ENCODE measurements around the gene WDR33.

Gene WDR33

DNA sequence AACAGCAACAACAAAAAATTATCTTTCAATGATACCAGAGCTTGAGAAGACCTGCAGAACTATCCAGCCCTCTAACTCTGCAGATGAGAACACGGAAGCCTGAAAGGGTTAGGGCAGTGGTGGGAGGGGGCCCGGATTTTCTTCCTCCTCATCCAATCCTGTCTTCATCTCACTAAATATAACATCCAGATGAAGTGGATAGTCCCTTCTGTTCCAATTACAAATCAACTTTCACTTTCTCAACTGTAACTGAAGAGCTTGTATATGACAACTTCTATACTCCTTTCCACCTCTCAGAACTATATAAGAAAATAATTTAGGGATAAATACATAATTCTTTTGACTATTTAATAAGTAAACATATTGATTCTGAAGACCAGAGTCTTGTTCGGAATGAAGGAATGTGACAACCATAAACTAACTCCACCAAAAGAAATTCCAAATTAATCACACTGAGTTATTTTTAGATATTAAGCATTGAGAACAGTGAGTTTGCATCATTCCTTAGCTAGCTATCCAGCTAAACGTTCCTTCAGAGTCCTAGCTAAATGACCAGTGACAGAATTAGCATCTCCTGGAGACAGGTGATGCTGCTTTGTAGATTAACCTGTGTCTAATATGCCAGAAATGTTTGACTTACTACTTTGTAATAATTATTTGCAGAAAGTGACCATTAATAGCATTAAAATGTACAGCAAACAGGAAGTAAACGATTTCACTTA, 77.0 kb downstream of the WDR33 start:
- DNase-seq (no peak), ATAC-seq (ENCODE audit: insufficient read depth, low read depth) (no peak)
- no peak for TF ChIP-seq EZH2 (IDR thresholded peaks at IDR 0.05; ENCODE audit: borderline replicate concordance, low read depth, low read length, severe bottlenecking)
- TF ChIP-seq, protein P1, sequence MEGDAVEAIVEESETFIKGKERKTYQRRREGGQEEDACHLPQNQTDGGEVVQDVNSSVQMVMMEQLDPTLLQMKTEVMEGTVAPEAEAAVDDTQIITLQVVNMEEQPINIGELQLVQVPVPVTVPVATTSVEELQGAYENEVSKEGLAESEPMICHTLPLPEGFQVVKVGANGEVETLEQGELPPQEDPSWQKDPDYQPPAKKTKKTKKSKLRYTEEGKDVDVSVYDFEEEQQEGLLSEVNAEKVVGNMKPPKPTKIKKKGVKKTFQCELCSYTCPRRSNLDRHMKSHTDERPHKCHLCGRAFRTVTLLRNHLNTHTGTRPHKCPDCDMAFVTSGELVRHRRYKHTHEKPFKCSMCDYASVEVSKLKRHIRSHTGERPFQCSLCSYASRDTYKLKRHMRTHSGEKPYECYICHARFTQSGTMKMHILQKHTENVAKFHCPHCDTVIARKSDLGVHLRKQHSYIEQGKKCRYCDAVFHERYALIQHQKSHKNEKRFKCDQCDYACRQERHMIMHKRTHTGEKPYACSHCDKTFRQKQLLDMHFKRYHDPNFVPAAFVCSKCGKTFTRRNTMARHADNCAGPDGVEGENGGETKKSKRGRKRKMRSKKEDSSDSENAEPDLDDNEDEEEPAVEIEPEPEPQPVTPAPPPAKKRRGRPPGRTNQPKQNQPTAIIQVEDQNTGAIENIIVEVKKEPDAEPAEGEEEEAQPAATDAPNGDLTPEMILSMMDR (IDR thresholded peaks at IDR 0.05; ENCODE audit: borderline replicate concordance, extremely low read depth, low read length, poor library complexity, severe bottlenecking), result no peak
- Histone ChIP-seq H3K9ac (ENCODE audit: low read depth, low read length) (no peak overlapping the region), H3K79me2 (ENCODE audit: insufficient read depth, low read length) (no peaks in the 10 kb centered on the region), H4K20me1 (ENCODE audit: insufficient read depth, low read length) (no peaks in the 10 kb centered on the region), H3K4me1 (ENCODE audit: insufficient read depth, low read length) (no peaks in the 10 kb centered on the region), H2AFZ (ENCODE audit: low read depth, low read length) (no peak overlapping the region), H3K27me3 (ENCODE audit: insufficient read depth, low read length, poor library complexity) (no peaks in the 10 kb centered on the region), H3K36me3 (ENCODE audit: insufficient read depth, low read length) (peaks cover 18% of the 10 kb centered on the region; the same call in 1 of the 2 replicates), H3K4me2 (ENCODE audit: insufficient read depth, low read length) (no peak overlapping the region), H3K4me3 (ENCODE audit: low read depth in 1 of 2, low read length in 2 of 2) (no peak overlapping the region), H3K9me3 (ENCODE audit: insufficient read depth, low read length, severe bottlenecking) (no peaks in the 10 kb centered on the region), H3K27ac (ENCODE audit: low read length) (no peak overlapping the region)

DNA sequence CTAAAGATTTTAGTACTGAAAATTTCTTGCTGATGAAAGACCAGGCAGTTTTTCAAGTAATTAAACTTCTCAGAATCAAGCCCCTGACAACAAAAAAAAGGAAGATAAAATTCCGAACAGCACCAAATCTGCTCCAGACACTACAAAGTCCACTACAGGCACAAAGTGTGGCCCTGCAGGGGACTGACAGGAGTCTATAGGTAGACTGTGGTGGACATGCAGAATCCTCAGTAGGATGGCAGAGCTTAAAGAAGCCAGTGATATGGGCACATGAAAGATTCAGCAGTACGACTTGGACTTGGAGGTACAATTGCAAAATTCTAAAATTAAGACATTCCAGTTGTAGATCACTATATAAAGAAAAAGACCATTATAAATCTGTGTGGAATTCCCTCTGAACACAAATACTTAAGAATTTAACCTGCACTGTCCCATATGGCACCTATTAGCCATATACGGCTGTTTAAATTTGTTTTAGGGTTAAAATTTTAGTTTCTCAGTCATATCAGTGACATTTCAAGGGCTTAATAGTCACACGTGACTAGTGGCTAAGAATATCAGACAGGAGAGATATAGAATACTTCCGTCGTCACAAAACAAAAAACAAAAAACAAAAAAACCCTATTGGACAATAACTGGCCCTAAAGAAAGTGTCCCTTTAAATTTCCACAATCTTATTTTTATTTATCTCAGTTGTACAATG, 77.7 kb downstream of the WDR33 start:
- Histone ChIP-seq H3K9ac (ENCODE audit: low read depth, low read length) (no peak overlapping the region), H3K4me1 (ENCODE audit: insufficient read depth, low read length) (no peaks in the 10 kb centered on the region), H4K20me1 (ENCODE audit: insufficient read depth, low read length) (no peaks in the 10 kb centered on the region), H3K79me2 (ENCODE audit: insufficient read depth, low read length) (no peaks in the 10 kb centered on the region), H3K27me3 (ENCODE audit: insufficient read depth, low read length, poor library complexity) (no peaks in the 10 kb centered on the region), H3K4me3 (ENCODE audit: low read depth in 1 of 2, low read length in 2 of 2) (no peak overlapping the region), H2AFZ (ENCODE audit: low read depth, low read length) (no peak overlapping the region), H3K36me3 (ENCODE audit: insufficient read depth, low read length) (peaks cover 18% of the 10 kb centered on the region; the same call in 1 of the 2 replicates), H3K27ac (ENCODE audit: low read length) (no peak overlapping the region), H3K4me2 (ENCODE audit: insufficient read depth, low read length) (no peak overlapping the region), H3K9me3 (ENCODE audit: insufficient read depth, low read length, severe bottlenecking) (no peaks in the 10 kb centered on the region)
- DNase-seq (no peak), ATAC-seq (ENCODE audit: insufficient read depth, low read depth) (no peak)
- TF ChIP-seq, protein P1 (IDR thresholded peaks at IDR 0.05; ENCODE audit: borderline replicate concordance, extremely low read depth, low read length, poor library complexity, severe bottlenecking), result no peak
- TF ChIP-seq EZH2 (IDR thresholded peaks at IDR 0.05; ENCODE audit: borderline replicate concordance, low read depth, low read length, severe bottlenecking), result no peak

DNA sequence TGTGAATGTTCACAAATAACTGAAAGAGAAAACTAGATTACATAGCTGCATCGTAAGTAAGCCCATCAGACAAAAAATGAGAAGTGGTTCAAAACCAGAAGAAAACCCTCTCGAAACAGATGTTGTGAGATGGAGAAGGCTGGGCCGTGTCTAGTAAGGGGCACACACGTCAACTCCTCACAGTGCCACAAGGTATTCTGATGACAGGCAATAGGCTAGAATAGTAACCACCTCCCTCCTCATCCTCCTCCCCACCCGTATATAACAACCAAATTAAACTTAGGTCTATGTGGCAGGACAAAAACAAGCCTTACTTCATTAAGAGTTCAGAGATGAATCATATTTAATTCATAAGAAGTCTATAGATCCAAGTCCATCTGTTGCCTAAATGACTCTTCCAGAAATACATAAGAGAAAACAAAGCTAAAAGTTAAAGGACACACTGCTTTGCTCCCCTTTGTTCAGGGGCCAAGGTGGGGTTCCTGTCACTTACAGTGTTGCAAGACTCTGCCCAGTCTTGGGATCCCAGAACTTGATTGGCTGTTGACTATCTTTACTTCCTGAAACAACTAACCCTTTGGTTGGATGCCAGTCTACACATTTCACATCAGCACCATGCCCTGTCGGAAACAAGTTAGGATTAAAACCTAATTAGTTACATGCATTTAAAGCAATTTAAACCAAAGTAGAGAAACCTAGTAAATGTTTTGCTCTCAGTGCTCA, 84.7 kb downstream of the WDR33 start:
- Histone ChIP-seq H3K27me3 (ENCODE audit: insufficient read depth, low read length, poor library complexity) (no peaks in the 10 kb centered on the region), H2AFZ (ENCODE audit: low read depth, low read length) (no peak overlapping the region), H4K20me1 (ENCODE audit: insufficient read depth, low read length) (no peaks in the 10 kb centered on the region), H3K9ac (ENCODE audit: low read depth, low read length) (no peak overlapping the region), H3K36me3 (ENCODE audit: insufficient read depth, low read length) (peaks cover 27% of the 10 kb centered on the region), H3K4me2 (ENCODE audit: insufficient read depth, low read length) (no peak overlapping the region), H3K79me2 (ENCODE audit: insufficient read depth, low read length) (no peaks in the 10 kb centered on the region), H3K27ac (ENCODE audit: low read length) (no peak overlapping the region), H3K9me3 (ENCODE audit: insufficient read depth, low read length, severe bottlenecking) (no peaks in the 10 kb centered on the region), H3K4me3 (ENCODE audit: low read depth in 1 of 2, low read length in 2 of 2) (no peak overlapping the region), H3K4me1 (ENCODE audit: insufficient read depth, low read length) (no peaks in the 10 kb centered on the region)
- TF ChIP-seq, protein P1 (IDR thresholded peaks at IDR 0.05; ENCODE audit: borderline replicate concordance, extremely low read depth, low read length, poor library complexity, severe bottlenecking), result no peak
- TF ChIP-seq EZH2 (IDR thresholded peaks at IDR 0.05; ENCODE audit: borderline replicate concordance, low read depth, low read length, severe bottlenecking), result no peak
- no peak for DNase-seq
- no peak for ATAC-seq (ENCODE audit: insufficient read depth, low read depth)

Data from DND-41 (cell line).